ENCODE measurements around the gene PCCB. TPM values are rescaled to one million over a fixed set of nuclear protein-coding genes. Genes with fewer than 3 reads are reported as not detected.
A peak's percentile ranks its signal among the peaks of the same experiment; 100 is the strongest.
"Not testable (repeated sequence)": the region's sequence is repeated elsewhere in the genome, so short reads cannot be mapped to it uniquely, and the experiment has no call there.

The PCCB gene
- total RNA-seq, 1 experiment from 2014 or later: 63.4 TPM

GRCh38 chr3:136209921-136210320 lies 40.2 kb upstream of the PCCB start:
- no TSS peak for BruUV-seq (replicated peaks)
- Histone ChIP-seq H3K4me1 (ENCODE audit: control insufficient read depth, insufficient read depth, low read length) (no peaks in the 10 kb centered on the region), H3K27me3 (ENCODE audit: control insufficient read depth, insufficient read depth, low read length) (no peaks in the 10 kb centered on the region; the same call in 1 of the 2 replicates), H3K36me3 (ENCODE audit: control insufficient read depth, insufficient read depth, low read length) (no peaks in the 10 kb centered on the region), H3K9me3 (ENCODE audit: control insufficient read depth, insufficient read depth, low read depth, low read length) (no peaks in the 10 kb centered on the region), H3K4me3 (ENCODE audit: low read depth in 2 of 2, low read length in 2 of 2) (no peak overlapping the region), H3K27ac (ENCODE audit: low read length) (no peak overlapping the region)
- ATAC-seq (peak; percentile 46; the same call in 1 of the 2 replicates), DNase-seq (ENCODE audit: low read depth, low spot score) (no peak)
- in situ Hi-C loops (cut with HindIII; ENCODE audit: low pct_unique_long_range_greater_than_20kb, low sequenced_read_pairs) (loop anchor here (5.0 kb wide), 1 partner anchor 38 kb away; no protein-coding TSS in a partner anchor), intact Hi-C loops (cut with micrococcal nuclease; ENCODE audit: unreplicated experiment) (no loop called here)
- CTCF ChIA-PET: no interaction called here
- TF ChIP-seq TCF7L2 (IDR thresholded peaks at IDR 0.05; ENCODE audit: low read depth, low read length): no peak
- TF ChIP-seq SIN3A (IDR thresholded peaks at IDR 0.05; ENCODE audit: borderline replicate concordance, insufficient read depth, low read depth, low read length): no peak
- TF ChIP-seq CTCF (IDR thresholded peaks at IDR 0.05): no peak
- TF ChIP-seq REST (IDR thresholded peaks at IDR 0.05; ENCODE audit: insufficient read depth in 1 of 2, low read depth in 2 of 2, low read length in 1 of 2): no peak
- no peak for TF ChIP-seq POLR2AphosphoS5 (IDR thresholded peaks at IDR 0.05; ENCODE audit: low read depth, low read length)
- POLR2A ChIA-PET: no interaction called here

- Histone ChIP-seq H3K4me3 (ENCODE audit: low read depth in 2 of 2, low read length in 2 of 2) (no peak overlapping the region), H3K27ac (ENCODE audit: low read length) (no peak overlapping the region), H3K27me3 (ENCODE audit: control insufficient read depth, insufficient read depth, low read length) (no peaks in the 10 kb centered on the region; the same call in 1 of the 2 replicates), H3K36me3 (ENCODE audit: control insufficient read depth, insufficient read depth, low read length) (no peaks in the 10 kb centered on the region), H3K9me3 (ENCODE audit: control insufficient read depth, insufficient read depth, low read depth, low read length) (no peaks in the 10 kb centered on the region), H3K4me1 (ENCODE audit: control insufficient read depth, insufficient read depth, low read length) (no peaks in the 10 kb centered on the region)
- intact Hi-C loops (cut with micrococcal nuclease; ENCODE audit: unreplicated experiment): no loop called here
- no TSS peak for BruUV-seq (replicated peaks)
- DNase-seq (ENCODE audit: low read depth, low spot score) (no peak), ATAC-seq (no peak)
- ChIA-PET POLR2A (no interaction called here), CTCF (interaction anchor here (0.6 kb wide), 2 partner anchors 9 to 15 kb away, joined by 5 to 7 read pairs; partner anchors contain the start of gene MSL2)
- TF ChIP-seq POLR2AphosphoS5 (IDR thresholded peaks at IDR 0.05; ENCODE audit: low read depth, low read length) (no peak), CTCF (IDR thresholded peaks at IDR 0.05) (no peak), SIN3A (IDR thresholded peaks at IDR 0.05; ENCODE audit: borderline replicate concordance, insufficient read depth, low read depth, low read length) (no peak), TCF7L2 (IDR thresholded peaks at IDR 0.05; ENCODE audit: low read depth, low read length) (no peak), REST (IDR thresholded peaks at IDR 0.05; ENCODE audit: insufficient read depth in 1 of 2, low read depth in 2 of 2, low read length in 1 of 2) (no peak)
- in situ Hi-C loops (cut with HindIII; ENCODE audit: low pct_unique_long_range_greater_than_20kb, low sequenced_read_pairs): no loop called here
Observed at GRCh38 chr3:136211547-136211946, 38.6 kb upstream of the PCCB start.

- POLR2A ChIA-PET; CTCF ChIA-PET; H3K4me1 ChIP-seq (ENCODE audit: control insufficient read depth, insufficient read depth, low read length); in situ Hi-C loops (cut with HindIII; ENCODE audit: low pct_unique_long_range_greater_than_20kb, low sequenced_read_pairs); ATAC-seq; H3K4me3 ChIP-seq (ENCODE audit: low read depth in 2 of 2, low read length in 2 of 2); H3K27ac ChIP-seq (ENCODE audit: low read length); DNase-seq (ENCODE audit: low read depth, low spot score); H3K9me3 ChIP-seq (ENCODE audit: control insufficient read depth, insufficient read depth, low read depth, low read length); H3K36me3 ChIP-seq (ENCODE audit: control insufficient read depth, insufficient read depth, low read length); H3K27me3 ChIP-seq (ENCODE audit: control insufficient read depth, insufficient read depth, low read length); BruUV-seq (replicated peaks); intact Hi-C loops (cut with micrococcal nuclease; ENCODE audit: unreplicated experiment): not testable (repeated sequence)
Observed at GRCh38 chr3:136222746-136223145, 27.4 kb upstream of the PCCB start.
